Keratinocyte (primary cell): ENCODE measurements around the gene TUT4. TPM values are rescaled to one million over a fixed set of nuclear protein-coding genes. Genes with fewer than 3 reads are reported as not detected.

ENCODE experiments used
- DNase-seq: peaks from one replicate; pipeline ENCODE4 v3.0.0-alpha.2; 2011; ENCODE audit warnings: low read depth, missing footprints, low spot score
- FAIRE-seq: peaks from 2 replicates; lab custom pipeline; 2011; peaks lifted over from hg19 to GRCh38; lab: Jason Lieb, UNC
- H2AFZ ChIP-seq: 2 replicates; pipeline ENCODE4 v1.6.0; 2012; ENCODE audit warnings: low read length, control low read depth, inconsistent platforms; ENCODE audit not compliant: control insufficient read depth
- H3K27ac ChIP-seq: 2 replicates; pipeline ENCODE4 v1.5.1; 2011; ENCODE audit warnings: low read length; ENCODE audit not compliant: control insufficient read depth, insufficient read depth
- H3K27me3 ChIP-seq: 3 replicates; pipeline ENCODE4 v1.6.0; 2011; ENCODE audit warnings: low read length; ENCODE audit not compliant: control insufficient read depth, insufficient read depth; ENCODE audit errors: extremely low read depth
- H3K36me3 ChIP-seq, 2 experiments: 2 replicates in 1 of 2; 3 replicates in 1 of 2; pipeline ENCODE4 v1.5.1; 2011; ENCODE audit warnings: low read length in 2 of 2, mild to moderate bottlenecking in 1 of 2; ENCODE audit not compliant: control insufficient read depth in 2 of 2, insufficient read depth in 2 of 2; ENCODE audit errors: extremely low read depth in 1 of 2
- H3K4me1 ChIP-seq: 3 replicates; pipeline ENCODE4 v1.5.1; 2011; ENCODE audit warnings: low read length; ENCODE audit not compliant: control insufficient read depth, insufficient read depth; ENCODE audit errors: extremely low read depth
- H3K4me2 ChIP-seq: 3 replicates; pipeline ENCODE4 v1.6.0; 2011; ENCODE audit warnings: low read depth, low read length; ENCODE audit not compliant: control insufficient read depth, insufficient read depth; ENCODE audit errors: extremely low read depth
- H3K4me3 ChIP-seq, 3 experiments: fragments of 200-600 bp in 1 of 3; sonication (generic) in 1 of 3; 2 replicates in 2 of 3; 3 replicates in 1 of 3; pipeline ENCODE4 v1.5.1; 2011 to 2016; ENCODE audit warnings: low read length in 3 of 3, mild to moderate bottlenecking in 3 of 3, control low read depth in 2 of 3, inconsistent platforms in 1 of 3, low read depth in 1 of 3, mixed read lengths in 1 of 3, mixed run types in 1 of 3, moderate library complexity in 1 of 3; ENCODE audit not compliant: control insufficient read depth in 2 of 3, insufficient read depth in 2 of 3; ENCODE audit errors: extremely low read depth in 1 of 3
- H3K79me2 ChIP-seq: 2 replicates; pipeline ENCODE4 v1.6.0; 2012; ENCODE audit warnings: low read length; ENCODE audit not compliant: control insufficient read depth, insufficient read depth
- H3K9ac ChIP-seq: 3 replicates; pipeline ENCODE4 v1.6.0; 2011; ENCODE audit warnings: low read length; ENCODE audit not compliant: control insufficient read depth, insufficient read depth; ENCODE audit errors: extremely low read depth
- H3K9me1 ChIP-seq: 3 replicates; pipeline ENCODE4 v1.6.0; 2011; ENCODE audit warnings: low read length; ENCODE audit not compliant: control insufficient read depth, insufficient read depth; ENCODE audit errors: extremely low read depth
- H3K9me3 ChIP-seq: 2 replicates; pipeline ENCODE4 v1.5.1; 2012; ENCODE audit warnings: low read depth, low read length; ENCODE audit not compliant: control insufficient read depth
- H4K20me1 ChIP-seq: 3 replicates; pipeline ENCODE4 v1.6.0; 2011; ENCODE audit warnings: low read length; ENCODE audit not compliant: control insufficient read depth, insufficient read depth; ENCODE audit errors: extremely low read depth
- EZH2 ChIP-seq: IDR thresholded peaks from one replicate; pipeline ENCODE4 v1.6.1; 2012; ENCODE audit warnings: inconsistent platforms, mild to moderate bottlenecking, low read length, moderate library complexity
- dilution Hi-C: fragments of 300-500 bp; cut with MboI; formaldehyde crosslinking; loops from one replicate; pipeline ENCODE4 v1.7.0; 2020; ENCODE audit warnings: low sequenced_read_pairs; ENCODE audit not compliant: extremely low pct_ligation_motif_present
- polyA plus RNA-seq, 5 experiments: library from polyadenylated mRNA; depleted of rRNA in 3 of 5; stranded (reverse) in 3 of 5; stranded (forward) in 1 of 5; unstranded in 1 of 5; fragments of >200 nt; gene quantifications; 1 replicate in 1 of 5; 2 replicates in 3 of 5; 3 replicates in 1 of 5; pipeline versions ENCODE4 v1.2.1 to v1.2.3, GENCODE V29; 2011 to 2012; ENCODE audit warnings: missing spikeins in 2 of 5, low read depth in 1 of 5, low replicate concordance in 1 of 5
- TF ChIP-seq, protein P1 (sequence below), 3 experiments: IDR thresholded peaks in 1 of 3; conservative IDR thresholded peaks in 1 of 3; optimal IDR thresholded peaks in 1 of 3; 2 replicates in 2 of 3; 3 replicates in 1 of 3; pipeline versions ENCODE3 to v1.5.1; 2011; ENCODE audit warnings: low read length in 3 of 3, mild to moderate bottlenecking in 3 of 3, moderate library complexity in 2 of 3, control low read depth in 1 of 3, inconsistent platforms in 1 of 3; ENCODE audit not compliant: insufficient read depth in 2 of 3; ENCODE audit errors: extremely low read depth in 1 of 3

Gene TUT4
- polyA plus RNA-seq, 1 donor (not counting 4 experiments of a cell fraction or from before 2014, with no cell fraction given): 27.5 TPM

DNA sequence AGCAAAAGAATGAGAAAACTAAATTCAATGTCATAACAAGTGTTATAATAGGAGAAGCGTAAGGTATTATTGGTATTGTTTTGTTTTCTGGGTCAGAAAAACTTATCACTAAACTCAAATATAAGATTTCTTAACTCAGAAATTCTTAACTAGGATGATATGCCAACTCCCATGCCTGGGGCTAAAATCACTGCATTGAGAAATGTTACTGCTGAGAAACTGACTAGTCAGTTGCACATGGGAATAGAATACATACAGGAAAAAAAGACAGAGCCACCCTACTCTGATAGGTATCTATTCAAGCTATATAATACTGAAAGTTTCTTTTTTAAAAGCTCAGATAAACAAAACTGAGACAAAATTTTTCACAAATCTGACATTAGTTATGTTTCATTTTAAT lies 92.2 kb downstream of the TUT4 start:
- dilution Hi-C loops: no loop called here
- Histone ChIP-seq H3K79me2 (no peaks in the 10 kb centered on the region), H3K9me1 (no peaks in the 10 kb centered on the region), H3K27me3 (no peaks in the 10 kb centered on the region), H3K27ac (no peak overlapping the region), H4K20me1 (no peaks in the 10 kb centered on the region), H3K4me2 (no peak overlapping the region), H3K9ac (no peak overlapping the region), H3K4me1 (peaks cover 5% of the 10 kb centered on the region), H3K9me3 (no peaks in the 10 kb centered on the region), H2AFZ (no peak overlapping the region), H3K36me3 (no peaks in the 10 kb centered on the region), H3K4me3 (no peak overlapping the region)
- DNase-seq (no peak), FAIRE-seq (no peak)
- TF ChIP-seq, protein P1, sequence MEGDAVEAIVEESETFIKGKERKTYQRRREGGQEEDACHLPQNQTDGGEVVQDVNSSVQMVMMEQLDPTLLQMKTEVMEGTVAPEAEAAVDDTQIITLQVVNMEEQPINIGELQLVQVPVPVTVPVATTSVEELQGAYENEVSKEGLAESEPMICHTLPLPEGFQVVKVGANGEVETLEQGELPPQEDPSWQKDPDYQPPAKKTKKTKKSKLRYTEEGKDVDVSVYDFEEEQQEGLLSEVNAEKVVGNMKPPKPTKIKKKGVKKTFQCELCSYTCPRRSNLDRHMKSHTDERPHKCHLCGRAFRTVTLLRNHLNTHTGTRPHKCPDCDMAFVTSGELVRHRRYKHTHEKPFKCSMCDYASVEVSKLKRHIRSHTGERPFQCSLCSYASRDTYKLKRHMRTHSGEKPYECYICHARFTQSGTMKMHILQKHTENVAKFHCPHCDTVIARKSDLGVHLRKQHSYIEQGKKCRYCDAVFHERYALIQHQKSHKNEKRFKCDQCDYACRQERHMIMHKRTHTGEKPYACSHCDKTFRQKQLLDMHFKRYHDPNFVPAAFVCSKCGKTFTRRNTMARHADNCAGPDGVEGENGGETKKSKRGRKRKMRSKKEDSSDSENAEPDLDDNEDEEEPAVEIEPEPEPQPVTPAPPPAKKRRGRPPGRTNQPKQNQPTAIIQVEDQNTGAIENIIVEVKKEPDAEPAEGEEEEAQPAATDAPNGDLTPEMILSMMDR (optimal IDR thresholded peaks at IDR 0.05 in 1 of 3, IDR thresholded peaks at IDR 0.05 in 1 of 3, conservative IDR thresholded peaks at IDR 0.05 in 1 of 3; ENCODE audit: extremely low read depth in 1 of 3, insufficient read depth in 2 of 3, low read length in 3 of 3): no peak
- no peak for TF ChIP-seq EZH2

DNA sequence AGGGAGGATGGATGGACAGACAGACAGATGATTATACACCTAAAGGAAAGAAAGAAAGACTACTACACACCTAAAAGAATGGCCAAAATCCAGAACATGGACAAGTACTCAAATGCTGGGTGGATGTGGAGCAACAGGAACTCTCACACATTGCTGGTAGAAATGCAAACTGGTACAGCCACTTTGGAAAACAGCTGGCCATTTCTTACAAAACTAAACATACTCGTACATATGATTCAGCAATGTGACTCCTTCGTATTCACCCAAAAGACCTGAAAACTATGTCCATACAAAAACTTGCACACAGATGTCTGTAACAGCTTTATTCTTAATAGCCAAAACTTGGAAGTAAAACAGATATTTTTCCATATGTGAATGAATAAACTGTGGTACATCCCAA lies 97.2 kb downstream of the TUT4 start:
- no peak overlapping the region for H2AFZ ChIP-seq
- H3K36me3 ChIP-seq: no peaks in the 10 kb centered on the region
- DNase-seq (no peak), FAIRE-seq (no peak)
- H4K20me1 ChIP-seq: no peaks in the 10 kb centered on the region
- H3K9me3 ChIP-seq: no peaks in the 10 kb centered on the region
- H3K27me3 ChIP-seq: no peaks in the 10 kb centered on the region
- no peak overlapping the region for H3K4me3 ChIP-seq
- dilution Hi-C loops: no loop called here
- peaks cover 3% of the 10 kb centered on the region for H3K4me1 ChIP-seq
- no peaks in the 10 kb centered on the region for H3K79me2 ChIP-seq
- no peak overlapping the region for H3K4me2 ChIP-seq
- H3K9me1 ChIP-seq: no peaks in the 10 kb centered on the region
- TF ChIP-seq, protein P1 (optimal IDR thresholded peaks at IDR 0.05 in 1 of 3, IDR thresholded peaks at IDR 0.05 in 1 of 3, conservative IDR thresholded peaks at IDR 0.05 in 1 of 3; ENCODE audit: extremely low read depth in 1 of 3, insufficient read depth in 2 of 3, low read length in 3 of 3): no peak
- TF ChIP-seq EZH2: no peak
- H3K9ac ChIP-seq: no peak overlapping the region
- no peak overlapping the region for H3K27ac ChIP-seq
